ENCODE data around the gene PCLO.

Gene PCLO

GRCh38 chr7:82705517-82706260 lies 457.0 kb downstream of the PCLO start:
- in situ Hi-C loops (cut with HindIII; ENCODE audit: low pct_unique_long_range_greater_than_20kb, low sequenced_read_pairs) = no loop called here
- DNase-seq (ENCODE audit: low read depth in 1 of 2, low spot score in 1 of 2) = no peak
- TF ChIP-seq JUND (IDR thresholded peaks at IDR 0.05; ENCODE audit: low read depth) = no peak

GRCh38 chr7:82704121-82704520 lies 458.6 kb downstream of the PCLO start:
- in situ Hi-C loops (cut with HindIII; ENCODE audit: low pct_unique_long_range_greater_than_20kb, low sequenced_read_pairs) = no loop called here
- no peak for DNase-seq (ENCODE audit: low read depth in 1 of 2, low spot score in 1 of 2)
- no peak for TF ChIP-seq JUND (IDR thresholded peaks at IDR 0.05; ENCODE audit: low read depth)
